ENCODE results near the gene MPP2.
"Not testable (repeated sequence)": the region's sequence is repeated elsewhere in the genome, so short reads cannot be mapped to it uniquely, and the experiment has no call there.

The MPP2 gene

GRCh38 chr17:43907425-43907981, at the start of gene MPP2:
Gene MPP2, minus strand, starts transcription at chr17:43907536. Its CDS starts 3,076 bp downstream, at chr17:43904460.
- peak; percentile 53 to 62 for DNase-seq

DNA sequence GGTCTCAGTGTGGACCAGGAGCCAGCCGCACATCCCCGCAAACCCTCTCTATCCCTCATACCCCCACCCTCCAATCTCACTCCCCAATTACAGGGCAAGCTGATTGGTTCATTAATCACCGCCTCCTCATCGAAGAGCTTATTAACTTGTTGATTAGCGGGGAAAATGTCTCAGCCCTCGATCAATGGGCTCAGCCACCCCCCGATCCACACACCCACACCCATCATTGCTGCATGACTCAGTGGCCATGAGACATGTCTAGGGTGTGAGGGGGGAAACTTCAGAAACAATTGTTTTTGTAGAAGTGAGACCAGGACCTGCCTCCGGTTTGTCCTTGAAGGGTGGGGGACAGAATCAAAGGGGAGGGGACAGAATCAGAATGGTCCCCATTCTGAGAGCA, 48.9 kb upstream of the MPP2 start:
- DNase-seq, result no peak

DNA sequence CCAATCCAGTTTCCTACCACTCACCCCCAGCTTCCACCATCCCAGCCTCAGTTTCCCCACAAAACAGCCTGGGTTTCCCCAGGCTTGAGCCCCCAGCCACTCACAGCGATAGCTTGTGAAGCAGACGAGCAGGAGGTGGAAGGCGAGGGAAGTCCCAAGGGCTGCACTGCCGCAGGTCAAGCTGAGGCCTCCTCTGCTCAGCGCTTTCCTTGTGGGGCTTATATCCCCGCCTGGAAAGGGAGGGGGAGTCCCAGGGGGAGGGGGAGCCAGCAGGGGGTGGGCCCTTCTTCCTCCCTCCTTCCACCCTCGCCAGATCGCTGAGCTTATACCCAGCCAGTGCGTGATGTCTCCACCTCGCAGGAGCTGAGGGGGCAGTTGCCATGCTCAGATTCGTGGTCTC, 46.4 kb upstream of the MPP2 start, which contains the start of gene PYY:
PYY (minus strand) TSS at position 195 of the 400 bp plus-strand sequence. CDS start 457 bp downstream, outside the sequence.
- DNase-seq, result no peak

GRCh38 chr17:43952724-43953666, 45.7 kb upstream of the MPP2 start:
- no peak for DNase-seq

GRCh38 chr17:43952351-43952723, 45.0 kb upstream of the MPP2 start:
- DNase-seq, result no peak

DNA sequence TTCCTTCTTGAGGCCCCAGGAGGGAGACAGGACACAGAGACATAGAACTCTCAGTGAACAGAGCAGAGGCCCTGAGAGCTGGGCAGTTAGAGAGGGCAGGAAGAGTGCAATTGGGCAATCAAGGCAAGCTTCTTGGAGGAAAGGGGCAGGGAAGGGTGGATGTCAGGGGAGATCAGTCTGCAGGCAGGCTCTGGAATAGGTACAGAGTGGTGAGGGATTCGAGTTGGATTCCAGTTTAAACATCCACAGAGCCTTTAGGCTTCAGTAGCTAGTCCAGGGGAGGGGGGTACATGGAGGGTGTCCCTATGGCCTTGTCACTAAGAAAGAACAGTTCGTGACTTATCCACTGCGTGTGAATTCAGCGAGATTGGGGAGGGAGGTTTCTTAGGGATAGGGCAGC, 44.4 kb upstream of the MPP2 start:
- DNase-seq, result no peak

- DNase-seq, result no peak
Measured at GRCh38 chr17:43950554-43950953, 43.2 kb upstream of the MPP2 start.

DNA sequence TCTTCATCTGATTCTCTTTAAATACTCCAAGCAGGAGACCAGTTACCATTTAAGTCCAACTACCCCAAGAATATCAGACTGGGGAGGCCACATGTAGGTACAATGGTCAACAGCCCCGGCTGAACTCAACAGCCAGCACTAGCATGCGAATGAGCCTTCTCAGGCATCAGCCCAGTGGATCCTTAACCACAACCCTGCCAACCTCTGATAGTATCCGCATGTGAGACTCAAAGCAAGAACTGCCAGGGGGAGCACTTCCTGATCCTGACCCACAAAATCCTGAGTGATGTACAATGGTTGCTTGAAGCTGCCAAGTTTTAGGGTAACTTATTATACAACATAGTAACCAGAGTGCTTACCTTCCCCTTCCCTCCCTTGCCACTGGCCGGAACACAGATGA, 42.4 kb upstream of the MPP2 start:
- DNase-seq, result no peak

- no peak for DNase-seq
Measured at GRCh38 chr17:43946781-43947180, 39.4 kb upstream of the MPP2 start.

GRCh38 chr17:43945074-43945829, 37.9 kb upstream of the MPP2 start:
- DNase-seq, result no peak

DNA sequence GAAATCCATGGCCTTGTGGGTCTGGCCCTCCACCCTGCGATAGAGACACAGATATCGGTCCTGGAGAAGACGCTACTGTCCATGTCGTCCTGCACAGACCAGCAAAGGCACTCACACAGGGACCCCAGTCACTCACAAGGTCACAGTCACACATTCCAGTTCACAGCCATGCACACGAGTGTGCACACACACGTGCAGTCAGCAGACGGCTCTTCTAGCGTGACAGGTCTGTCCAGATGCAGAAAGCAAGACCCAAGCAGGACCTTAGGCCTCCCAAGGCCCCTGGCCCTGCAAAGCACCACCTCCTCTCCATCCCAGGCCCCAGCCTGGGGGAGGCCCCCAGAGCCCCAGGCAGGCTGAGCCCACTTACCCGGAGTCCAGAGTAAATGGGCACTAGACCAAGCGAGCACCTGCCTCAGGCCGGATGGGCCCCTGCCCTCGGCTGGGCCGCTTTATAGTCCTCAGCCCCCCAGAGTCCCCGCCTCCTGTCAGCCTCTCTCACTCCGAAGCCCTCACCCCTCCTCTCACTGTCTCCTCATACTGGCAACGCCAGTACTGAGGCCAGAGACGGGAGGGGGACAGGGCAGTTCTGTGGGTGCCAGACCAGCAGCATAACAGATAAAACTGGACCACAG, 34.8 kb upstream of the MPP2 start, which contains the start of gene PPY:
PPY (minus strand) TSS at position 426 of the 635 bp plus-strand sequence. CDS start 822 bp downstream, outside the sequence.
- DNase-seq, result no peak

- no peak for DNase-seq
Measured at GRCh38 chr17:43940630-43941029, 33.3 kb upstream of the MPP2 start.

- DNase-seq, result no peak
Measured at GRCh38 chr17:43939886-43940285, 32.5 kb upstream of the MPP2 start.

DNA sequence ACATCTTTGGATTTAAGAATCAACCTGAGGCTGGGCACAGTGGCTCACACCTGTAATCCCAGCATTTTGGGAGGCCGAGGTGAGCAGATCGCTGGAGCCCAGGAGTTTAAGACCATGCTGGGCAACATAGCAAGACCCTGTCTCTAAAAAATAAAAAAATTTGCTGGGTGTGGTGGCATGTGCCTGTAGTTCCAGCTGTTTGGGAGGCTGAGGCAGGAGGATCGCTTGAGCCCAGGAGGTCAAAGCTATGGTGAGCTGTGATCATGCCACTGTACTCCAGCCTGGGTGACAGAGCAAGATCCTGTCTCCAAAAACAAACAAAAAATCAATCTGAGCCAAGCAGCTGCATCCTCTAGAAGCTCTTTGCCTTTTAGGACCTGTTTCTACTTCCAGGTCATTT, 32.1 kb upstream of the MPP2 start:
- not testable (repeated sequence) for DNase-seq

- DNase-seq, result no peak
Measured at GRCh38 chr17:43938838-43939182, 31.5 kb upstream of the MPP2 start.

GRCh38 chr17:43936434-43936833, 29.1 kb upstream of the MPP2 start:
- DNase-seq, result no peak

DNA sequence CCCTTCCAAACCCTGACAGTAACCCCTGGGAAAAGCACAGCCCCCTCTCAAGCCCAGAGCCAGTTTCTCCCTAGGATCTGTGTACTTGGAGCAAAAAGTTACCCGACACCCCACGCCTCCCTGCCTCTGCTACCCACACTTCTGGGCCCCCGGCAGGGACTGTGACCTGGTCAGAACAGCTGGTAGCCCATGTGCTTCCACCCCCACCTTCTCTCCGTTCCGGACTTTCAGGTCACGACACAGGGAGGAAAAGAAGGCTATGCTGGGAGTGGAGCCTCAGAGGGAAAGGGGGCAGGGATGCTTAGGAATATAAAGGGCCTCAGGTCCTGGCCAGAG, 28.6 kb upstream of the MPP2 start:
- no peak for DNase-seq

DNA sequence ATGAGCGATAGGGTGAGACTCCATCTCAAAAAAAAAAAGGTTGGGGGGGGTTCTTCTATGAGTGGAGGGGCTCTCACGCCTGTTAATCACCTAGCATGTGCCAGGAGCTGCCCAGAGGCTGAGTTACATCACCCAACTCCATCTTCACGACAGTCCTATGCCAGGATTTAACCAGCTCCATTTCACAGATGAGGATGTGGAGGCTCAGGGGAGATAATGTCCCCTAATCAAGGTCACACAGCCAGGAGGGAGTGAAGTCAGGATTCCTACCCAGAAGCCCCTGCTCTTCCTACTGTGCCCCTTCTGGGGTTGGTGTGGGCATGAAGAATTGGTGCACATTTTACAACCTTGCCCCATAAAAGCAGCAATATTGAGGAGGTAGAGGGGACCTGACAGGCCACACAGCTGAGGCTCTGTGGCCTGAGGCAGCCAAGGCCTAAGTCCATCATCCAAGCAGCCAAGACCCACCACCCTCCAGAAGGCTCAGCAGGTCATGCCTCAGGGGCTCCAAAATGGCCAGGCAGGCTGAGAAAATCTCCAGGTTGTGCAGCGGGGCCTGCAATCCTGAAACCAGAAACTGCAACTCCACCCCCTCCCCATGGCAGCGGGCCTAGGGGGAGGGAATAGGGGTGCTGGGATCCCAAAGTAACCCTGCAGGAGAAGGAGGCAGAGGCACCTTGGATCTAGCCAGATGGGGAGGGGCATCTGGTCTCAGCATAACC, 28.0 kb upstream of the MPP2 start:
- no peak for DNase-seq

DNA sequence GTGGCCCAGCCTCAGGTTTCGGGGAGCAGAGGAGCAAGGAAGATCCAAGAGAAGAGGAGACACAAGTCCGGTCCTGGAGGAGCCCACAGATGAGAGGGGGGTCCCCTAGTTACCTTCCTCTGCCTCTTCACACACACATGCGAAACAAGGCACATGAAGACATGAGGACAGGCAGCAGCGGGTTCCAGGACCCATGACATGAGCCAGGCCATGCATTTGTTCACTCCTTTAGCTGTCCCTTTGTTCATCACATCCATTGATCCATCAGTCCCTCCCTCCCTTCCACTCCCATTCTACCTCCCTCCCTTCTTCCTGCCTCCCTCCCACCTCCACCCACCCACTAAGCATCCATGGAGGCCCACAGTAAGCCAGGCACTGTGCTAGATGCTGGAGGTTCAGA, 25.6 kb upstream of the MPP2 start:
- no peak for DNase-seq

- DNase-seq, result no peak
Measured at GRCh38 chr17:43932357-43932756, 25.0 kb upstream of the MPP2 start.

DNA sequence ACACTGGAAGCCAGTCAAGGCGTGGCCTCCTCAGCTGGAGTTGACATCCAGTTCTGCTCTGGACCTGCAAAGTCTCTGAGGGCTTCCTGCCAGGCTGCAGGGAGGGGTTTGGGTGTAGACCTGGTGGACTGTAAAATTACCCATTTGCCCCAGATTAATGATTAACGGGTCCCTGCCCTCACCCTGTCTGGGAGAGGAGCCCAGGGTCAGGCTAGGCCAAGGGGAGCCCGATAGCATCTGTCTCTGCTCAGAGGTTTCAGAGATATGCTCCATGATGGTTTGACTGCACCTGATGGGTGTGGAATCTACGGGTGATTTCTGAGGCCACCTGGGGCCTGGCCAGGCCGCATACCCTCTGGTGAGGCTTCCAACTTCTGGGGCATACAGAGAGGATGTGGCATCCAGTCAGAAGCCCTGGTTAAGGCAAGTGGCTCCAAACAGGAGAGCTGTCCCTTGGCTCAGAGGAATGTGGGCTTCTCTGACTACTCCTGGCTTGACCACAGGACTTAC, 23.8 kb upstream of the MPP2 start:
- DNase-seq, result no peak

DNA sequence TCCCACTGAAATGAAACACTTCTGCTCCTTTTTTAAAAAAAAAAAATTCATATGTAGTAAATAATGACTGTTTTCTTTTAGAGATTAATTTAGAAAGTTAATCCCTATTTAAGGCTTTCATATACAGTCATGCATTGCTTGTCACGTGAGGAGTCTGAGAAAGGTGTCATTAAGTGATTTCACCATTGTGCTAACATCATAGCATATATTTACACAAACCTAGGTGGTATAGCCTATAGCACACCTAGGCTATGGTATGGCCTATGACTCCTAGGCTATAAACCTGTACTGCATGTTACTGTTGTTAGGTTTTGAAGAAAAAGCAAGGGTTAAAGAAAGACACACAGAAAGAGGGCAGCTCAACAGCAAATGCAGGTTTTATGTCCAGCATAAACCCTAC, 21.3 kb upstream of the MPP2 start:
- no peak for DNase-seq

Data from activated CD4-positive, alpha-beta T cell treated with anti-CD3 and anti-CD28 coated beads, Interleukin-2, amount 50 U/mL, for 48 hours (primary cell).